ENCODE results near the gene RNF166.

- TF ChIP-seq CTCF (conservative IDR thresholded peaks at IDR 0.05 in 1 of 2, IDR thresholded peaks at IDR 0.05 in 1 of 2; ENCODE audit: low read depth in 1 of 2, low read length in 2 of 2) = no peak
- TF ChIP-seq EZH2 (IDR thresholded peaks at IDR 0.05; ENCODE audit: low read length, missing control alignments) = no peak
Observed at GRCh38 chr16:88706965-88707826, 988 bp upstream of the RNF166 start.
